Fibroblast of skin of abdomen (primary cell): ENCODE measurements around the gene AARS1. TPM values are rescaled to one million over a fixed set of nuclear protein-coding genes. Genes with fewer than 3 reads are reported as not detected.
"Not testable (repeated sequence)": the region's sequence is repeated elsewhere in the genome, so short reads cannot be mapped to it uniquely, and the experiment has no call there.

Experiments used
- DNase-seq: peaks from one replicate; pipeline ENCODE4 v3.0.0-alpha.2; 2013
- polyA plus RNA-seq, 2 experiments: library from polyadenylated mRNA; unstranded; fragments of 120-200 nt; gene quantifications; one replicate each; pipeline ENCODE4 v1.2.1, GENCODE V29; 2013; ENCODE audit not compliant: insufficient read length in 2 of 2

The AARS1 gene
- 261 TPM for polyA plus RNA-seq (2013, experiment 1 of 2; ENCODE audit: insufficient read length)
- 251 TPM for polyA plus RNA-seq (2013, experiment 2 of 2; ENCODE audit: insufficient read length)

- peak; percentile 100 for DNase-seq
Measured at GRCh38 chr16:70289229-70290094, at the start of gene AARS1. Gene AARS1 (minus strand): TSS chr16:70289506. CDS start chr16:70282763, 6,743 bp downstream.

- no peak for DNase-seq
Measured at GRCh38 chr16:70337814-70338213, 48.5 kb upstream of the AARS1 start.

DNA sequence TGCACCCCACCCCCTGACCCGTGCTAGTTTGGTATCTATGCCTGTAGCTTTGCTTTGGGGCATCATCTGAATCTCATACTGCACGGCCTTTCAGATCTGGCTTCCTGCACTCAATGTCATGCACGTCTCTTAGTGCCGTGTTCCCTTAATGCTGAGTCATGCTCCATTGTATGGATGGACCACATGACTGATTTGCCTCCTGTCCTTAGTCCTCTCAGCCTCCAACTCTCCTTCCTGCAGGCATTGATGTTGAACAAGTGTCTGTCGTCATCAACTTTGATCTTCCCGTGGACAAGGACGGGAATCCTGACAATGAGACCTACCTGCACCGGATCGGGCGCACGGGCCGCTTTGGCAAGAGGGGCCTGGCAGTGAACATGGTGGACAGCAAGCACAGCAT lies 43.4 kb upstream of the AARS1 start:
- DNase-seq, result not testable (repeated sequence)

DNA sequence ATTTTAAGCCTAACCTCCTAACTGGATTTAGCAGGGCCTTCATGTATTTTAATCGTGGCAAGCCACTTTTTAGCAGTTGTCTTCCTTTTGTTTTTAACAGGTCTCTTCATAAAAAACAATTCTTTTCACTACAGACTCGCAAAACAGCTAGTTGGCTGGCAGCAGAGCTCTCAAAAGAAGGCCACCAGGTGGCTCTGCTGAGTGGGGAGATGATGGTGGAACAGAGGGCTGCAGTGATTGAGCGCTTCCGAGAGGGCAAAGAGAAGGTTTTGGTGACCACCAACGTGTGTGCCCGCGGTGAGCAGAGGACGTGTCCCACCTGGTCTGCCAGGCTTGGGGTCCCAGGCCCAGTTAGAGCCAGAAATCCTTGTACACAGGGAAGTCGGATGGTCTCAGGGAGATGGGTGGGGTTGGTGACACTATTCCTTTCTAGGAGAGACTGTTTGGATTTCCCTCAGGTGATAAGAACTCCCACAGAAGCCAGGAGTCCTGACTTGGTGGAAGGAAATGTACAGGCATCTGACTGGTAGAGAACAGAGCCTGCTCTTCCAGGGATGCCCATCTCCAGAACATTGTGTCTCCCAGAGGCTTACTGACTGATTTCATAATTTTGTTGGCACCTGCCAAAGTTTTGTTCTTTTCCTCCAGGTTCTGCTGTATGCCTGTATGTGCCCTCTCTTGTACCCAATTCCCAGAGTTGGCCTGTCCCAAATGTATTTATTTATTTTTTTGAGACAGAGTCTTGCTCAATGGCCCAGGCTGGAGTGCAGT lies 42.5 kb upstream of the AARS1 start:
- DNase-seq, result no peak

- DNase-seq, result no peak
Measured at GRCh38 chr16:70331091-70331490, 41.8 kb upstream of the AARS1 start.

GRCh38 chr16:70324998-70325747 lies 35.9 kb upstream of the AARS1 start:
- DNase-seq, result no peak

DNA sequence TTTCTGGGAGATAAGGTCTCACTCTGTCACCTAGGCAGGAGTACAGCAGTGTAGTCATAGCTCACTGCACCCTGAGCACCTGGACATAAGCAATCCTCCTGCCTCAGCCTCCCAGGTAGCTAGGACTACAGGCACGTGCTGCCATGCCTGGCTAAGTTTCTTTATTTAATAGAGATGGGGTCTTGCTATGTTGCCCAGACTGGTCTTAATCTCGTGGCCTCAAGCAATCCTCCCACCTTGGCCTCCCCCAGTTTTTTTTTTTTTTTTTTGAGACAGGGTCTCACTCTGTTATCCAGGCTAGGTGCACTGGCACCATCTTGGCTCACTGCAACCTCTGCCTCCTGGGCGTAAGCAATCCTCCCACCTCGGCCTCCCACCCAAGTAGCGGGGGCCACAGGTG lies 30.8 kb upstream of the AARS1 start:
- no peak for DNase-seq

- DNase-seq, result not testable (repeated sequence)
Measured at GRCh38 chr16:70307726-70308125, 18.4 kb upstream of the AARS1 start.

- no peak for DNase-seq
Measured at GRCh38 chr16:70306880-70307279, 17.6 kb upstream of the AARS1 start.

GRCh38 chr16:70304892-70305448 lies 15.7 kb upstream of the AARS1 start:
- DNase-seq, result no peak

DNA sequence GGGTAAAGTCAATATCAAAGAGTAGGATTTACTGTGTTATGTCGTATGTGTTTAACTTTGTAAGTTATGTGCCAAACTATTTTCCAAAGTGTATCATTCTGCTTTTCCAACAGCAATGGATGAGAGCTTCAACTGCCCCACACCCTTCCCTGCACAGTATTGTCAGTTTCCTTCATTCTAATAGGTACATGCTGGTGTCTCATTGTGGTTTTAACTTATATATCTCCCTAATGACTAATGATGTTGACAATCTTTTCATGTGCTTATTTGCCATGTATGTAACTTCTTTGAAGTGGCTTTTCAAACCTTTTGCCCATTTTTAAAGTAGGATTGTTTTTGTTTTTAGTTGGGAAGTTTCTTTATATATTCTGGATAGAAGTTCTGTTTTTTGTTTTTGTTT lies 13.4 kb upstream of the AARS1 start:
- no peak for DNase-seq

GRCh38 chr16:70301121-70301520 lies 11.8 kb upstream of the AARS1 start:
- no peak for DNase-seq

DNA sequence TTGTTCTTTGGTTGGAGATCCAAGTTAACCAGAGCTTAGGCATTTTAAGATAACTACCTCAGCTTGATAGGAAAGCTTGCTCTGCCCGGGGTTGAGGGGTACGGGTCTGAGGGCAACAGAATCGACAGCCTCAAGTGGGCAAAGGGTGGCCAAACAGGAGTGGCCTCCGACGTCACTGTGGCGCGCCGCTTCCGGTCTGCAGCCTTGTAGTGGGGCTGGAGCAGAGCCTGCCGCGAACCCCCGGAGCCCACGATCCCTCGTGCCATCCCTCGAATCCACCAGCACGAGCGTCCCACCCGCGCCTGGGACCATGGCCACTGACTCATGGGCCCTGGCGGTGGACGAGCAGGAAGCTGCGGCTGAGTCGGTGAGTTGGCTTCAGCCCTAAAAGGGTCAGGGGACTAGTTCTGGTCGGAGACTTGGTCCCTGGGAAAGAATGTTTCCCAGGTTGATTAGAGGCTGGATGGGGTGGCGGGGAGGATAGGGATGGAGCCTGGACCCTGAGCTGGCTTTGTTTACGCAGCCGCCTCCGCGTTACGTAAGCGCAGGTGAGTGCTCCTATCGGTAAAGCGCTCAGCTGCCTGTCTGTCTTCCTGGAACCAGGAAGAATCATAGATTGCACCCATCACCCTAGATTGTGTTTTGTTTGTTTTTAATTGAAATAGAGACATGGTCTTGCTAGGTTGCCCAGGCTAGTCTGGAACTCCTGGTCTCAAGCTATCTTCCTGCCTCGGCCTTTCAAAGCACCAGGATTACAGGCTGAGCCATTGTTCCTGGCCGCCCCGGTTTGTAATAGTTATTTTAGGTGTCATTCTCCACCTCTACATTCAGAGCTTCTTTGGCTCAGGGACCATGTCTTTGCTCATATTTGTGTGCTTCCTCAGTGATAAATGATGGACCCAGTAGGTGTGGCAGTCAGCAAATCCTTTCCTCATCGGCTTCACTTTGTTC lies 10.0 kb upstream of the AARS1 start, which contains the start of gene DDX19B:
TSS of gene DDX19B (plus strand) at position 199 of the 951 bp plus-strand sequence. CDS start at position 311, 112 bp downstream.
- DNase-seq, result peak; percentile 67

GRCh38 chr16:70295634-70296033 lies 6.3 kb upstream of the AARS1 start:
- DNase-seq, result no peak

GRCh38 chr16:70294385-70295025 lies 5.2 kb upstream of the AARS1 start:
- DNase-seq, result no peak

- DNase-seq, result not testable (repeated sequence)
Measured at GRCh38 chr16:70292148-70292547, 2.8 kb upstream of the AARS1 start.

DNA sequence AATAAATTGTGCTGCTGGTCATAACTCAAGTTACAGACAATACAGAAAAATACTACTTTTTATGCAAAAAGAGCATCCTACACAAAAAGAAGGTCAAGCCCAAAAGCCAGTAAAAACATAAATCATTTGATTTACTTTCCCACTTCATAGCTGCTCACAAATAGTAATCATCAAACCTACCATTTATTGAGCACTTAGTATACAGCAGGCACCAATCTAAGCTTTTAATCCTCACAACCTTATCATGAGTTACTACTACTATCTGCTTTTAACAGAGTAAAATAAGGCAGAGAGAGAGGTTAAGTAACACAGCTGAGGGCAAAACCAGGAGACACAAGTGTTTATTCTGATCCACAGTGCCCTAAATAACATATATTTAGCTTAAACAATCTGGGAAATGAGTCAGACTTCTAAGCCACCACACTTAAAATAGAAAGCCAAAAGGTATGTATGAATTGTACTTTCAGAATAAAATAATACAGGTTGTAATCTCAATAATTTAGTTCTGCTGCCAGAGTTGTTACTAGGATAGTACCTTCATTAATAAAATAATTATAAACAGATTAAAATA lies 1.7 kb upstream of the AARS1 start:
- DNase-seq, result no peak

DNA sequence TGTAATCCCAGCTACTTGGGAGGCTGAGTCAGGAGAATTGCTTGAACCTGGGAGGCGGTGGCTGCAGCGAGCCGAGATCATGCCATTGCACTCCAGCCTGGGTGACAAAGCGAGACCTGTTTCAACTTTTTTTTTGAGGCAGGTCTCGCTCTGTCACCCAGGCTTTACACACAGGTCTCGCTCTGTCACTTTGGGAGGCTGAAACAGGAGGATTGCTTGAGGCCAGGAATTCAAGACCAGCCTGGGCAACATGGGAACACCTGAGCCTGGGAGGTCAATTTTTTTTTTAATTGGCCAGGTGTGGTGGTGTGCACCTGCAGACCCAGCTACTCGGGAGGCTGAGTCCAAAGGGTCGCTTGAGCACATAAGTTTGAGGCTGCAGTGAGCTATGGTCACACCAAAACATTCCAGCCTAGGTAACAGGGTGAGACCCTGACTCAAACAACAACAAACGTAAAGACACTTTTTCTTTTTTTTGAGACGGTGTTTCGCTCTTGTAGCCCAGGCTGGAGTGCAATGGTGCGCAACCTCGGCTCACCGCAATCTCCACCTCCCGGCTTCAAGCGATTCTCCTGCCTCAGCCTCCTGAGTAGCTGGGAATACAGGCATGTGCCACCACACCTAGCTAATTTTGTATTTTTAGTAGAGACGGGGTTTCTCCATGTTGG lies 1.9 kb downstream of the AARS1 start:
- DNase-seq, result not testable (repeated sequence)

DNA sequence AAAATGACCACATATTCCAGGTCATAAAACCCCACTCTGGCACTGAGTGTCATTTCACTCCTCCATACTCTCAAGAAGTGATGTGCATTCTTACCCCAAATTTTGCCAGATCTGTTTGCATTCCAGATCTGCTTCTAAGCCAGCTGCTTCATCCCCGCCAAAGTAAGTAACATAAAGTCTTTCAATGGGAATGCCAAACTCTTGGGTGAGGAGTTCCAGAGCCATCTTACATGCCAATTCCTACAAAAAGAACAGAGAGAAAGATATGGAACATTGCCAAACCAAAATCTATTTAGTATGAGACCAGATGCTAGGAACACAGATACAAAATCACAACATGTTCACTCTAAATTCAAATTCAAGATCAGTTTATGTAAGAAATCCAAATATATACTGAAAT lies 12.9 kb downstream of the AARS1 start:
- DNase-seq, result no peak

- DNase-seq, result no peak
Measured at GRCh38 chr16:70271696-70272095, 17.6 kb downstream of the AARS1 start.
